H1 (cell line): ENCODE results near the gene NDC80. TPM values are rescaled to one million over a fixed set of nuclear protein-coding genes. Genes with fewer than 3 reads are reported as not detected.
A peak's percentile ranks its signal among the peaks of the same experiment; 100 is the strongest.

Experiments used
- CHD7 ChIP-seq: fragments of 300-600 bp; sonication (generic); IDR thresholded peaks from 2 replicates; pipeline ENCODE4 v1.7.1; 2012; ENCODE audit warnings: low read length, moderate library complexity, mild to moderate bottlenecking, inconsistent platforms; ENCODE audit not compliant: insufficient replicate concordance
- GABPA ChIP-seq: IDR thresholded peaks from 2 replicates; pipeline ENCODE4 v1.6.1; 2011; ENCODE audit warnings: mild to moderate bottlenecking, low read length, moderate library complexity, borderline replicate concordance; ENCODE audit not compliant: insufficient read depth
- TEAD4 ChIP-seq: IDR thresholded peaks from 2 replicates; pipeline ENCODE4 v1.6.1; 2012; ENCODE audit warnings: low read depth, low read length, inconsistent platforms, mixed read lengths
- polyA plus RNA-seq, 7 experiments: library from polyadenylated mRNA; depleted of rRNA in 3 of 7; stranded (reverse) in 5 of 7; unstranded in 2 of 7; fragments of >200 nt in 5 of 7; fragments of 200-250 nt in 2 of 7; gene quantifications; 1 replicate in 5 of 7; 2 replicates in 1 of 7; 4 replicates in 1 of 7; pipeline versions ENCODE4 v1.2.1 to v1.2.3, GENCODE V29; 2011 to 2013; ENCODE audit warnings: missing spikeins in 2 of 7, mixed read lengths in 2 of 7
- total RNA-seq: library from RNA; stranded (reverse); fragmentation: NEBNext Ultra II Directional; extraction: Animal tissue kit (Norgen Biotek cat#: 25700); gene quantifications from 2 replicates; pipeline ENCODE4 v1.2.1, GENCODE V29; 2021

Gene NDC80
- total and polyA plus RNA-seq, 2 of the 8 experiments (the other 6 are each of a cell fraction or from before 2014, with no cell fraction given): 11.0 to 45.0 TPM

- TF ChIP-seq CHD7 (no peak), TEAD4 (peak; percentile 56; the same call in 1 of the 2 replicates), GABPA (no peak)
These were observed at the start of gene NDC80, which contains the start of gene METTL4 (continued) for GRCh38 chr18:2571200-2572170.
